Endothelial cell (in vitro differentiated cells): ENCODE results near the gene PARP6. TPM values are rescaled to one million over a fixed set of nuclear protein-coding genes. Genes with fewer than 3 reads are reported as not detected.
A peak's percentile ranks its signal among the peaks of the same experiment; 100 is the strongest.

Experiments used
- DNase-seq: peaks from one replicate; pipeline ENCODE4 v3.0.0; 2021; ENCODE audit warnings: low spot score
- H3K27ac Mint-ChIP-seq: one replicate; pipeline ENCODE4 v1.8.0; 2021; ENCODE audit warnings: mixed read lengths, inconsistent platforms; ENCODE audit not compliant: unreplicated experiment
- H3K27me3 Mint-ChIP-seq: one replicate; pipeline ENCODE4 v1.8.0; 2021; ENCODE audit warnings: mild to moderate bottlenecking, moderate library complexity, mixed read lengths, inconsistent platforms; ENCODE audit not compliant: unreplicated experiment
- H3K36me3 Mint-ChIP-seq: one replicate; pipeline ENCODE4 v1.8.0; 2021; ENCODE audit warnings: mild to moderate bottlenecking, low read depth, mixed read lengths, inconsistent platforms; ENCODE audit not compliant: unreplicated experiment
- H3K4me1 Mint-ChIP-seq: one replicate; pipeline ENCODE4 v1.8.0; 2021; ENCODE audit warnings: mild to moderate bottlenecking, mixed read lengths, inconsistent platforms; ENCODE audit not compliant: unreplicated experiment
- H3K4me3 Mint-ChIP-seq: one replicate; pipeline ENCODE4 v1.8.0; 2021; ENCODE audit warnings: mild to moderate bottlenecking, mixed read lengths, inconsistent platforms; ENCODE audit not compliant: unreplicated experiment
- H3K9me3 Mint-ChIP-seq: one replicate; pipeline ENCODE4 v1.8.0; 2021; ENCODE audit warnings: mixed read lengths, inconsistent platforms; ENCODE audit not compliant: unreplicated experiment
- CTCF ChIP-seq: fragments of 200-600 bp; sonication (generic); IDR thresholded peaks from one replicate; pipeline ENCODE4 v1.5.0; 2021; ENCODE audit warnings: antibody characterized with exemption; ENCODE audit not compliant: unreplicated experiment
- total RNA-seq: library from RNA; stranded (reverse); fragmentation: NEBNext Ultra II Directional; extraction: Animal tissue kit (Norgen Biotek cat#: 25700); gene quantifications from one replicate; pipeline ENCODE4 v1.2.1, GENCODE V29; 2021; ENCODE audit not compliant: unreplicated experiment

The PARP6 gene
- total RNA-seq, 1 donor from 2014 or later: 77.4 TPM

DNA sequence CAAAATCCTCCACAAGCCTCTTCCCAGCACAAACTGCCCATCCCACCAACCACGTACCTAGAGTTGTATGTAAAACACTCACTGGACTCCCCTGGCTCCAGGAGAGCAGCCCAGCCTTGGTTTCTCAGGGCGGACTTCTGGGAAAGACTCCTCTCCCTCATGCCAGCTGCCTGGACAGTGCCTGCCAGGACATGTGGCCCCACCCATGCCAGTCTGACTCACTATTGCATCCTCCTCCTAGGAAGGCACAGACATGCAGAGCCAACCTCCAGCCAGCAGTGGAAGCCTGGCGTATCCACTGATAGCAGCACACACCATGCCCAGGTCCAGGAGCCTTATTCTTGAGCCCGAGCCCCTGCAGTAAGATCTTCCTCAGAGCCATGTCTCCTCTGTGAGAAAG, 50.0 kb downstream of the PARP6 start:
- no peak for DNase-seq
- no peak overlapping the region for H3K4me3 Mint-ChIP-seq
- no peaks in the 10 kb centered on the region for H3K9me3 Mint-ChIP-seq
- H3K4me1 Mint-ChIP-seq: peaks cover 18% of the 10 kb centered on the region
- H3K36me3 Mint-ChIP-seq: peaks cover 44% of the 10 kb centered on the region
- peak overlapping the region; percentile 70 for H3K27ac Mint-ChIP-seq
- TF ChIP-seq CTCF: no peak
- no peaks in the 10 kb centered on the region for H3K27me3 Mint-ChIP-seq

DNA sequence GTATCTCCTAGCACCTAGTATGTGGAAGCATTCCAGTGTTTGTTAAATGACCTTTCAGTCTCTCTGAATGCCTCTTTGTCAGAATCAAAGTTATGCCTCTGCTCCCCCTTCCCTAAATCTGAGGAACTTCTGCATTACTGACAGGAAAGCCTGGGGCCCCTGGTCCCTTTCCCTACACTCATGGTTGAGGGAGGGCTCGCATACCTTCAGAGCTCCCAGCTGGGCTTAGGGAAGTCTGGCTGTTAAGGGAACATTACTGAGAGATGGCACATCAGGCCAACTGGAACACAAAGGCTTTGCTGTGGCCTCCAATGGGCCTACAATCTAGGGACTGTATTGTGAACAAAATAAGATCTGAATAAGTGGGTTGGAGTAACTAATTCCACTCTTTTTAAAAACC, 51.7 kb downstream of the PARP6 start:
- peak overlapping the region; percentile 70 for H3K27ac Mint-ChIP-seq
- TF ChIP-seq CTCF: no peak
- peaks cover 40% of the 10 kb centered on the region for H3K36me3 Mint-ChIP-seq
- H3K4me3 Mint-ChIP-seq: no peak overlapping the region
- no peaks in the 10 kb centered on the region for H3K9me3 Mint-ChIP-seq
- DNase-seq: no peak
- peaks cover 7% of the 10 kb centered on the region for H3K4me1 Mint-ChIP-seq
- peaks cover 1% of the 10 kb centered on the region for H3K27me3 Mint-ChIP-seq

DNA sequence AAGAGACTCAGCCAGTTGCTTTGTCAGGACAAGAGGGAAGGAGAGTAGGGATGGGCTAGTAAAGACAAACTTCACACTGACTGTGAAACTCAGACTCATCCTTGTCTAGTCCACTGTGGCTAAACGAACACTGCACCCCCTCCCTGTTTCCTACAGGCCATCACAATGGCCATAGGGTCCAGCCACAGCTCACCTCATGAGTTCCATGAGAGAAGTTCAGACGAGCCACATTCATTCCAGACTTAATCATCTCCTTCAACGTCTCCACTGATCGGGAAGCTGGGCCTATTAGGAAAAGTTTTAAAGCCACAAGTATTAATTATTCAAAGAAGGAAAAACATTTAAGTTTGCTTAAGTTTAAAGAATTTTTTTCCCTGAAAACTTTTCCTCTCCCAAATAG, 55.1 kb downstream of the PARP6 start:
- DNase-seq: no peak
- H3K4me1 Mint-ChIP-seq: peaks cover 3% of the 10 kb centered on the region
- H3K27me3 Mint-ChIP-seq: peaks cover 1% of the 10 kb centered on the region
- no peak overlapping the region for H3K4me3 Mint-ChIP-seq
- no peak for TF ChIP-seq CTCF
- H3K27ac Mint-ChIP-seq: no peak overlapping the region
- H3K36me3 Mint-ChIP-seq: peaks cover 25% of the 10 kb centered on the region
- no peaks in the 10 kb centered on the region for H3K9me3 Mint-ChIP-seq

DNA sequence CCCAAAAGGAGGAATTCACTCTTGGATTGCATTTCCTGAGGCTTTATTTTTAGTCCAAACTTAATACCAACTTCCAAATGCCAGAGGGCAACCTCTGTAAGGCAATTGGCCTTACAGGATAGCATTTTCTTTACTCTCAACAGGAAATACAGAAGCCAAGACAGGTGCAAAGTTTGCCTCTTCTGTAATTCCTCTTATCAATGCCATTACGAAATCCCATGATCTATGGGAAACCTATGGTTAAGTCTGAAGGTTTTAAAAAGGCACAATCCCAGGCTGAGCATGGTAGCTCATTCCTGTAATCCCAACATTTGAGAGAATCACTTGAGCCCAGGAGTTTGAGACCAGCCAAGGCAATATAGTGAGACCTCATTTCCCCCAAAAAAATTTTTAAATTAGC, 56.3 kb downstream of the PARP6 start:
- no peak for TF ChIP-seq CTCF
- DNase-seq: no peak
- Mint-ChIP-seq H3K4me3 (no peak overlapping the region), H3K27ac (no peak overlapping the region), H3K27me3 (peaks cover 1% of the 10 kb centered on the region), H3K9me3 (no peaks in the 10 kb centered on the region), H3K4me1 (no peaks in the 10 kb centered on the region), H3K36me3 (peaks cover 22% of the 10 kb centered on the region)

DNA sequence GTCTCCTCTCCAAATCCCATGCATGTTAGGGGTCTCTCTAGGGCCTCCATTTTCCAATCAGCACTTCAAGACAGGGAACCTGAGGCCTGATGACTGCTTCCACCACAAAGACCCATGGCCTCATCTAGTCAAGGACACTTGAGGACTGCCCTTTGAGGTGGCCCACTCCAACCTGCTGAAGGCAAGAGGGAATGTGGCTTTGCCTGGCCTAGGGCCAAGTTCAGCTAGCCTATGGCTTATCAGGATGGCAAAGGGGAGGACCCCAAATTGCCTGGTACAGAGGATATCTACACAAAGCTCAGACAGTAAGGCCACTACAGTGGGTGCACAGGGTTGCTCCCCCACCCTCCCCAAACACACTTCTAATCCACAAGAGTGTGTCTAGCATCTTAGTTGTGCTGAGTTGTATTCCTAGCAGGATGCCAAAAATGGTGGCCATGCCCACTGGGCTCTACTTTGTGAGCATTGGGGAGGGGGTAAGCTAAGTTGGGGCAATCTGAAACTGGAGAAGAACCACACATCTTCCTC, 64.7 kb downstream of the PARP6 start:
- Mint-ChIP-seq H3K36me3 (peaks cover 58% of the 10 kb centered on the region), H3K27me3 (no peaks in the 10 kb centered on the region), H3K27ac (no peak overlapping the region), H3K4me1 (no peaks in the 10 kb centered on the region), H3K9me3 (no peaks in the 10 kb centered on the region), H3K4me3 (no peak overlapping the region)
- DNase-seq: no peak
- no peak for TF ChIP-seq CTCF
